GM19438 (cell line): ENCODE data around the gene PTPN12.
"Not testable (repeated sequence)": the region's sequence is repeated elsewhere in the genome, so short reads cannot be mapped to it uniquely, and the experiment has no call there.

Experiments
- ATAC-seq: cut with Tn5 transposase; IDR thresholded peaks from one replicate; pipeline ENCODE4 v1.9.1; 2021; ENCODE audit warnings: low read depth; ENCODE audit not compliant: unreplicated experiment

The PTPN12 gene

GRCh38 chr7:77575187-77575586 is 38.1 kb downstream of the PTPN12 start:
- ATAC-seq: no peak

GRCh38 chr7:77576856-77577255 is 39.8 kb downstream of the PTPN12 start:
- ATAC-seq: no peak

GRCh38 chr7:77579797-77580196 is 42.7 kb downstream of the PTPN12 start:
- no peak for ATAC-seq

- no peak for ATAC-seq
Measured at GRCh38 chr7:77580762-77581350, 43.8 kb downstream of the PTPN12 start.

GRCh38 chr7:77587272-77587671 is 50.2 kb downstream of the PTPN12 start:
- no peak for ATAC-seq

- ATAC-seq: no peak
Measured at GRCh38 chr7:77600952-77601351, 63.9 kb downstream of the PTPN12 start.

- ATAC-seq: no peak
Measured at GRCh38 chr7:77606562-77606961, 69.5 kb downstream of the PTPN12 start.

GRCh38 chr7:77619314-77619713 is 82.2 kb downstream of the PTPN12 start:
- ATAC-seq: no peak

GRCh38 chr7:77626586-77627308 is 89.7 kb downstream of the PTPN12 start:
- no peak for ATAC-seq

GRCh38 chr7:77627309-77627676 is 90.2 kb downstream of the PTPN12 start:
- ATAC-seq: no peak

GRCh38 chr7:77629797-77630196 is 92.7 kb downstream of the PTPN12 start:
- ATAC-seq: no peak

- no peak for ATAC-seq
Measured at GRCh38 chr7:77631820-77632219, 94.7 kb downstream of the PTPN12 start.

- ATAC-seq: no peak
Measured at GRCh38 chr7:77644774-77645173, 107.7 kb downstream of the PTPN12 start.

GRCh38 chr7:77648742-77649338 is 111.7 kb downstream of the PTPN12 start:
- no peak for ATAC-seq

GRCh38 chr7:77649716-77650349 is 112.7 kb downstream of the PTPN12 start:
- no peak for ATAC-seq

GRCh38 chr7:77651575-77652162 is 114.6 kb downstream of the PTPN12 start:
- ATAC-seq: no peak

GRCh38 chr7:77652826-77653225 is 115.7 kb downstream of the PTPN12 start:
- not testable (repeated sequence) for ATAC-seq

- ATAC-seq: no peak
Measured at GRCh38 chr7:77653572-77653971, 116.5 kb downstream of the PTPN12 start.

GRCh38 chr7:77655356-77655755 is 118.3 kb downstream of the PTPN12 start:
- no peak for ATAC-seq

GRCh38 chr7:77655836-77656455 is 118.9 kb downstream of the PTPN12 start:
- no peak for ATAC-seq
